GM23338 (cell line): ENCODE data around the gene ANKRD18A. TPM values are rescaled to one million over a fixed set of nuclear protein-coding genes. Genes with fewer than 3 reads are reported as not detected.

Experiments
- ATAC-seq: fragments of 200-7000 bp; cut with Tn5 transposase; 3 replicates; pipeline ENCODE4 v1.9.1; 2020
- DNase-seq: peaks from one replicate; pipeline ENCODE4 v3.0.0-alpha.2; 2015; ENCODE audit warnings: low spot score
- H2AFZ ChIP-seq: fragments of 200-600 bp; sonication (generic); 2 replicates; pipeline ENCODE4 v1.8.0; 2016; ENCODE audit warnings: antibody characterized with exemption, mild to moderate bottlenecking, moderate library complexity
- H3F3A ChIP-seq: fragments of 200-600 bp; sonication (generic); replicated peaks from 2 replicates; pipeline ENCODE4 v1.8.0; 2017; ENCODE audit warnings: antibody characterized with exemption, mixed run types, low read depth
- H3K27ac ChIP-seq: fragments of 200-600 bp; sonication (generic); 2 replicates; pipeline ENCODE4 v1.6.1; 2016; ENCODE audit warnings: low read depth
- H3K27me3 ChIP-seq: fragments of 200-600 bp; sonication (generic); 2 replicates; pipeline ENCODE4 v1.8.0; 2016; ENCODE audit warnings: mild to moderate bottlenecking, mixed run types, moderate library complexity; ENCODE audit not compliant: insufficient read depth
- H3K36me3 ChIP-seq: fragments of 200-600 bp; sonication (generic); 2 replicates; pipeline ENCODE4 v1.8.0; 2016; ENCODE audit warnings: mild to moderate bottlenecking; ENCODE audit not compliant: insufficient read depth
- H3K4me1 ChIP-seq: fragments of 200-600 bp; sonication (generic); 2 replicates; pipeline ENCODE4 v1.8.0; 2016; ENCODE audit warnings: mild to moderate bottlenecking, moderate library complexity; ENCODE audit not compliant: insufficient read depth
- H3K4me2 ChIP-seq: fragments of 200-600 bp; sonication (generic); 2 replicates; pipeline ENCODE4 v1.7.1; 2017; ENCODE audit warnings: mixed run types
- H3K4me3 ChIP-seq: fragments of 200-600 bp; sonication (generic); 2 replicates; pipeline ENCODE4 v1.6.1; 2016; ENCODE audit warnings: mixed run types
- H3K79me2 ChIP-seq: fragments of 200-600 bp; sonication (generic); replicated peaks from 2 replicates; pipeline ENCODE4 v1.8.0; 2017; ENCODE audit warnings: mild to moderate bottlenecking; ENCODE audit not compliant: insufficient read depth
- H3K9me2 ChIP-seq: fragments of 200-600 bp; sonication (generic); 2 replicates; pipeline ENCODE4 v1.8.0; 2017; ENCODE audit not compliant: insufficient read depth
- H4K20me1 ChIP-seq: fragments of 200-600 bp; sonication (generic); replicated peaks from 2 replicates; pipeline ENCODE4 v1.8.0; 2017; ENCODE audit warnings: mild to moderate bottlenecking; ENCODE audit not compliant: insufficient read depth
- H3K27ac Mint-ChIP-seq: 2 replicates; pipeline ENCODE4 v1.8.0; 2020; ENCODE audit warnings: inconsistent platforms, mild to moderate bottlenecking, moderate library complexity, mixed read lengths
- H3K27me3 Mint-ChIP-seq: 3 replicates; pipeline ENCODE4 v1.8.0; 2022; ENCODE audit warnings: low read depth, mild to moderate bottlenecking, moderate library complexity, mixed read lengths, inconsistent platforms; ENCODE audit not compliant: insufficient read depth, poor library complexity
- H3K36me3 Mint-ChIP-seq: 3 replicates; pipeline ENCODE4 v1.8.0; 2021; ENCODE audit warnings: low read depth, mild to moderate bottlenecking, inconsistent platforms, moderate library complexity, mixed read lengths
- H3K4me1 Mint-ChIP-seq: 3 replicates; pipeline ENCODE4 v1.8.0; 2020; ENCODE audit warnings: mild to moderate bottlenecking, inconsistent platforms, mixed read lengths
- H3K4me3 Mint-ChIP-seq: 3 replicates; pipeline ENCODE4 v1.8.0; 2021; ENCODE audit warnings: moderate library complexity, mild to moderate bottlenecking, inconsistent platforms, mixed read lengths
- H3K9me3 Mint-ChIP-seq: 3 replicates; pipeline ENCODE4 v1.8.0; 2020; ENCODE audit warnings: moderate library complexity, mild to moderate bottlenecking, inconsistent platforms, mixed read lengths
- CREB1 ChIP-seq: fragments of 250-450 bp; sonication (Bioruptor Pico); IDR thresholded peaks from 2 replicates; pipeline ENCODE4 v1.5.0; 2020; ENCODE audit warnings: low read depth, mild to moderate bottlenecking, moderate library complexity
- ETS1 ChIP-seq: IDR thresholded peaks from 2 replicates; pipeline ENCODE4 v1.6.1; 2016; ENCODE audit warnings: antibody characterized with exemption
- EZH2 ChIP-seq: fragments of 200-600 bp; sonication (generic); IDR thresholded peaks from one replicate; pipeline ENCODE4 v1.8.0; 2017; ENCODE audit warnings: antibody characterized with exemption, mild to moderate bottlenecking, low read depth; ENCODE audit not compliant: unreplicated experiment
- EZH2phosphoT487 ChIP-seq: fragments of 200-600 bp; sonication (generic); IDR thresholded peaks from one replicate; pipeline ENCODE4 v1.8.1; 2018; ENCODE audit warnings: antibody characterized with exemption; ENCODE audit not compliant: unreplicated experiment
- JUNB ChIP-seq: IDR thresholded peaks from one replicate; pipeline ENCODE4 v1.6.1; 2016; ENCODE audit warnings: antibody characterized with exemption; ENCODE audit not compliant: unreplicated experiment
- NANOG ChIP-seq: IDR thresholded peaks from 2 replicates; pipeline ENCODE4 v1.6.1; 2016; ENCODE audit warnings: antibody characterized with exemption, borderline replicate concordance
- POLR2AphosphoS5 ChIP-seq: IDR thresholded peaks from 2 replicates; pipeline ENCODE4 v1.6.1; 2016; ENCODE audit warnings: antibody characterized with exemption, low read depth
- STAT1 ChIP-seq: IDR thresholded peaks from one replicate; pipeline ENCODE4 v1.6.1; 2016; ENCODE audit warnings: antibody characterized with exemption; ENCODE audit not compliant: unreplicated experiment
- ZNF114 ChIP-seq: fragments of 250-450 bp; sonication (Bioruptor Pico); IDR thresholded peaks from 2 replicates; pipeline ENCODE4 v1.5.0; 2020; ENCODE audit warnings: mild to moderate bottlenecking, moderate library complexity
- ZNF331 ChIP-seq: fragments of 250-450 bp; sonication (Bioruptor Pico); IDR thresholded peaks from 2 replicates; pipeline ENCODE4 v1.5.0; 2020; ENCODE audit warnings: low read depth, mild to moderate bottlenecking, moderate library complexity
- polyA plus RNA-seq: library from polyadenylated mRNA; unstranded; fragments of >200 nt; fragmentation: Nextera tagmentation; extraction: Ambion mirVana; gene quantifications from 2 replicates; pipeline ENCODE4 v1.2.1, GENCODE V29; 2016
- total RNA-seq: library from RNA; depleted of rRNA; stranded (reverse); fragments of >200 nt; shearing (Covaris generic); gene quantifications from 2 replicates; pipeline ENCODE4 v1.2.3, GENCODE V29; 2014
- TF ChIP-seq, protein P1 (sequence below): fragments of 250-450 bp; sonication (Bioruptor Pico); IDR thresholded peaks from 2 replicates; pipeline ENCODE4 v1.5.0; 2020; ENCODE audit warnings: mild to moderate bottlenecking, moderate library complexity
- TF ChIP-seq, protein P2 (sequence below): IDR thresholded peaks from one replicate; pipeline ENCODE4 v1.6.1; 2018; ENCODE audit warnings: antibody characterized with exemption; ENCODE audit not compliant: unreplicated experiment
- TF ChIP-seq, protein P3 (sequence below), 2 experiments: fragments of 200-600 bp in 1 of 2; sonication (generic) in 1 of 2; conservative IDR thresholded peaks; 2 replicates each; pipeline versions ENCODE4 v1.5.1 to v1.6.1; 2016 to 2017; ENCODE audit warnings: antibody characterized with exemption in 2 of 2, low read depth in 2 of 2, mild to moderate bottlenecking in 2 of 2, moderate library complexity in 1 of 2

ANKRD18A gene
- total and polyA plus RNA-seq, 2 experiments from 2014 or later, result 2.7 to 6.9 TPM

DNA sequence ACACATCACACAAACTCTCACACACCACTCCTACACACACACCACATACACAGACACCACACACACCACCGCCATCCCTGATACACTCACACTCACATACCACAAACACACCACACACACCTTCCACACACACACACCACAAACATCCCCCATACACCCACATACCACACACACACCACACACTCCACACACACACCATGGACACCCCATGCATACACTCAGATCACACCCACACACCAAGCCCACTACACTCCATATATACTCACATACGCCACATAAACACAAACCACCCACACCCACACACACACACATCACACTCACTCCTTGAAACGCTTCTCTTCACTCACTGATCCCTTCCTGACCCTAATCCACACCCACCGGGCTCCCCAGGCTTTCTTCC, 9.1 kb upstream of the ANKRD18A start:
- Histone ChIP-seq H3K79me2 (no peaks in the 10 kb centered on the region), H4K20me1 (no peaks in the 10 kb centered on the region), H3K4me3 (no peak overlapping the region), H3K36me3 (peaks cover 3% of the 10 kb centered on the region; the same call in 1 of the 2 replicates), H3K4me1 (no peaks in the 10 kb centered on the region), H3K27me3 (peaks cover 4% of the 10 kb centered on the region; the same call in 1 of the 2 replicates), H3K4me2 (no peak overlapping the region), H3F3A (no peaks in the 10 kb centered on the region), H2AFZ (no peak overlapping the region), H3K9me2 (no peaks in the 10 kb centered on the region), H3K27ac (no peak overlapping the region)
- Mint-ChIP-seq H3K27me3 (no peaks in the 10 kb centered on the region), H3K27ac (no peak overlapping the region), H3K4me1 (no peaks in the 10 kb centered on the region), H3K9me3 (peaks cover 2% of the 10 kb centered on the region), H3K4me3 (no peak overlapping the region), H3K36me3 (peaks cover 6% of the 10 kb centered on the region)
- TF ChIP-seq, protein P1, sequence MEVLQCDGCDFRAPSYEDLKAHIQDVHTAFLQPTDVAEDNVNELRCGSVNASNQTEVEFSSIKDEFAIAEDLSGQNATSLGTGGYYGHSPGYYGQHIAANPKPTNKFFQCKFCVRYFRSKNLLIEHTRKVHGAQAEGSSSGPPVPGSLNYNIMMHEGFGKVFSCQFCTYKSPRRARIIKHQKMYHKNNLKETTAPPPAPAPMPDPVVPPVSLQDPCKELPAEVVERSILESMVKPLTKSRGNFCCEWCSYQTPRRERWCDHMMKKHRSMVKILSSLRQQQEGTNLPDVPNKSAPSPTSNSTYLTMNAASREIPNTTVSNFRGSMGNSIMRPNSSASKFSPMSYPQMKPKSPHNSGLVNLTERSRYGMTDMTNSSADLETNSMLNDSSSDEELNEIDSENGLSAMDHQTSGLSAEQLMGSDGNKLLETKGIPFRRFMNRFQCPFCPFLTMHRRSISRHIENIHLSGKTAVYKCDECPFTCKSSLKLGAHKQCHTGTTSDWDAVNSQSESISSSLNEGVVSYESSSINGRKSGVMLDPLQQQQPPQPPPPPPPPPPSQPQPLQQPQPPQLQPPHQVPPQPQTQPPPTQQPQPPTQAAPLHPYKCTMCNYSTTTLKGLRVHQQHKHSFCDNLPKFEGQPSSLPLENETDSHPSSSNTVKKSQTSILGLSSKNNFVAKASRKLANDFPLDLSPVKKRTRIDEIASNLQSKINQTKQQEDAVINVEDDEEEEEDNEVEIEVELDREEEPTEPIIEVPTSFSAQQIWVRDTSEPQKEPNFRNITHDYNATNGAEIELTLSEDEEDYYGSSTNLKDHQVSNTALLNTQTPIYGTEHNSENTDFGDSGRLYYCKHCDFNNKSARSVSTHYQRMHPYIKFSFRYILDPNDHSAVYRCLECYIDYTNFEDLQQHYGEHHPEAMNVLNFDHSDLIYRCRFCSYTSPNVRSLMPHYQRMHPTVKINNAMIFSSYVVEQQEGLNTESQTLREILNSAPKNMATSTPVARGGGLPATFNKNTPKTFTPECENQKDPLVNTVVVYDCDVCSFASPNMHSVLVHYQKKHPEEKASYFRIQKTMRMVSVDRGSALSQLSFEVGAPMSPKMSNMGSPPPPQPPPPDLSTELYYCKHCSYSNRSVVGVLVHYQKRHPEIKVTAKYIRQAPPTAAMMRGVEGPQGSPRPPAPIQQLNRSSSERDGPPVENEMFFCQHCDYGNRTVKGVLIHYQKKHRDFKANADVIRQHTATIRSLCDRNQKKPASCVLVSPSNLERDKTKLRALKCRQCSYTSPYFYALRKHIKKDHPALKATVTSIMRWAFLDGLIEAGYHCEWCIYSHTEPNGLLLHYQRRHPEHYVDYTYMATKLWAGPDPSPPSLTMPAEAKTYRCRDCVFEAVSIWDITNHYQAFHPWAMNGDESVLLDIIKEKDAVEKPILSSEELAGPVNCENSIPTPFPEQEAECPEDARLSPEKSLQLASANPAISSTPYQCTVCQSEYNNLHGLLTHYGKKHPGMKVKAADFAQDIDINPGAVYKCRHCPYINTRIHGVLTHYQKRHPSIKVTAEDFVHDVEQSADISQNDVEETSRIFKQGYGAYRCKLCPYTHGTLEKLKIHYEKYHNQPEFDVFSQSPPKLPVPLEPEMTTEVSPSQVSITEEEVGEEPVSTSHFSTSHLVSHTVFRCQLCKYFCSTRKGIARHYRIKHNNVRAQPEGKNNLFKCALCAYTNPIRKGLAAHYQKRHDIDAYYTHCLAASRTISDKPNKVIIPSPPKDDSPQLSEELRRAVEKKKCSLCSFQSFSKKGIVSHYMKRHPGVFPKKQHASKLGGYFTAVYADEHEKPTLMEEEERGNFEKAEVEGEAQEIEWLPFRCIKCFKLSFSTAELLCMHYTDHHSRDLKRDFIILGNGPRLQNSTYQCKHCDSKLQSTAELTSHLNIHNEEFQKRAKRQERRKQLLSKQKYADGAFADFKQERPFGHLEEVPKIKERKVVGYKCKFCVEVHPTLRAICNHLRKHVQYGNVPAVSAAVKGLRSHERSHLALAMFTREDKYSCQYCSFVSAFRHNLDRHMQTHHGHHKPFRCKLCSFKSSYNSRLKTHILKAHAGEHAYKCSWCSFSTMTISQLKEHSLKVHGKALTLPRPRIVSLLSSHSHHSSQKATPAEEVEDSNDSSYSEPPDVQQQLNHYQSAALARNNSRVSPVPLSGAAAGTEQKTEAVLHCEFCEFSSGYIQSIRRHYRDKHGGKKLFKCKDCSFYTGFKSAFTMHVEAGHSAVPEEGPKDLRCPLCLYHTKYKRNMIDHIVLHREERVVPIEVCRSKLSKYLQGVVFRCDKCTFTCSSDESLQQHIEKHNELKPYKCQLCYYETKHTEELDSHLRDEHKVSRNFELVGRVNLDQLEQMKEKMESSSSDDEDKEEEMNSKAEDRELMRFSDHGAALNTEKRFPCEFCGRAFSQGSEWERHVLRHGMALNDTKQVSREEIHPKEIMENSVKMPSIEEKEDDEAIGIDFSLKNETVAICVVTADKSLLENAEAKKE (CRISPR knock-in tag), result no peak
- TF ChIP-seq EZH2 (no peak), EZH2phosphoT487 (no peak), NANOG (no peak), ETS1 (no peak), ZNF331 (CRISPR knock-in tag) (no peak), POLR2AphosphoS5 (no peak), ZNF114 (CRISPR knock-in tag) (no peak), JUNB (no peak), STAT1 (no peak), CREB1 (no peak)
- TF ChIP-seq, protein P2, sequence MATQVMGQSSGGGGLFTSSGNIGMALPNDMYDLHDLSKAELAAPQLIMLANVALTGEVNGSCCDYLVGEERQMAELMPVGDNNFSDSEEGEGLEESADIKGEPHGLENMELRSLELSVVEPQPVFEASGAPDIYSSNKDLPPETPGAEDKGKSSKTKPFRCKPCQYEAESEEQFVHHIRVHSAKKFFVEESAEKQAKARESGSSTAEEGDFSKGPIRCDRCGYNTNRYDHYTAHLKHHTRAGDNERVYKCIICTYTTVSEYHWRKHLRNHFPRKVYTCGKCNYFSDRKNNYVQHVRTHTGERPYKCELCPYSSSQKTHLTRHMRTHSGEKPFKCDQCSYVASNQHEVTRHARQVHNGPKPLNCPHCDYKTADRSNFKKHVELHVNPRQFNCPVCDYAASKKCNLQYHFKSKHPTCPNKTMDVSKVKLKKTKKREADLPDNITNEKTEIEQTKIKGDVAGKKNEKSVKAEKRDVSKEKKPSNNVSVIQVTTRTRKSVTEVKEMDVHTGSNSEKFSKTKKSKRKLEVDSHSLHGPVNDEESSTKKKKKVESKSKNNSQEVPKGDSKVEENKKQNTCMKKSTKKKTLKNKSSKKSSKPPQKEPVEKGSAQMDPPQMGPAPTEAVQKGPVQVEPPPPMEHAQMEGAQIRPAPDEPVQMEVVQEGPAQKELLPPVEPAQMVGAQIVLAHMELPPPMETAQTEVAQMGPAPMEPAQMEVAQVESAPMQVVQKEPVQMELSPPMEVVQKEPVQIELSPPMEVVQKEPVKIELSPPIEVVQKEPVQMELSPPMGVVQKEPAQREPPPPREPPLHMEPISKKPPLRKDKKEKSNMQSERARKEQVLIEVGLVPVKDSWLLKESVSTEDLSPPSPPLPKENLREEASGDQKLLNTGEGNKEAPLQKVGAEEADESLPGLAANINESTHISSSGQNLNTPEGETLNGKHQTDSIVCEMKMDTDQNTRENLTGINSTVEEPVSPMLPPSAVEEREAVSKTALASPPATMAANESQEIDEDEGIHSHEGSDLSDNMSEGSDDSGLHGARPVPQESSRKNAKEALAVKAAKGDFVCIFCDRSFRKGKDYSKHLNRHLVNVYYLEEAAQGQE, result no peak
- TF ChIP-seq, protein P3, sequence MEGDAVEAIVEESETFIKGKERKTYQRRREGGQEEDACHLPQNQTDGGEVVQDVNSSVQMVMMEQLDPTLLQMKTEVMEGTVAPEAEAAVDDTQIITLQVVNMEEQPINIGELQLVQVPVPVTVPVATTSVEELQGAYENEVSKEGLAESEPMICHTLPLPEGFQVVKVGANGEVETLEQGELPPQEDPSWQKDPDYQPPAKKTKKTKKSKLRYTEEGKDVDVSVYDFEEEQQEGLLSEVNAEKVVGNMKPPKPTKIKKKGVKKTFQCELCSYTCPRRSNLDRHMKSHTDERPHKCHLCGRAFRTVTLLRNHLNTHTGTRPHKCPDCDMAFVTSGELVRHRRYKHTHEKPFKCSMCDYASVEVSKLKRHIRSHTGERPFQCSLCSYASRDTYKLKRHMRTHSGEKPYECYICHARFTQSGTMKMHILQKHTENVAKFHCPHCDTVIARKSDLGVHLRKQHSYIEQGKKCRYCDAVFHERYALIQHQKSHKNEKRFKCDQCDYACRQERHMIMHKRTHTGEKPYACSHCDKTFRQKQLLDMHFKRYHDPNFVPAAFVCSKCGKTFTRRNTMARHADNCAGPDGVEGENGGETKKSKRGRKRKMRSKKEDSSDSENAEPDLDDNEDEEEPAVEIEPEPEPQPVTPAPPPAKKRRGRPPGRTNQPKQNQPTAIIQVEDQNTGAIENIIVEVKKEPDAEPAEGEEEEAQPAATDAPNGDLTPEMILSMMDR (conservative IDR thresholded peaks at IDR 0.05; ENCODE audit: low read depth in 2 of 2), result no peak
- no peak for ATAC-seq
- DNase-seq, result no peak
